Prostate gland (tissue), 2 donors: Measurements from ENCODE around the gene GRID1.

Experiments
- CTCF ChIP-seq, 4 experiments: fragments of 200-600 bp in 2 of 4; fragments of 450-650 bp in 2 of 4; sonication (generic) in 2 of 4; IDR thresholded peaks; 1 replicate in 3 of 4; 2 replicates in 1 of 4; pipeline ENCODE4 v1.5.1; 2016 to 2019; ENCODE audit warnings: antibody characterized with exemption in 4 of 4, mild to moderate bottlenecking in 2 of 4, moderate library complexity in 2 of 4
- POLR2A ChIP-seq: fragments of 450-650 bp; IDR thresholded peaks from one replicate; pipeline ENCODE4 v1.6.1; 2016; ENCODE audit warnings: antibody characterized with exemption, mild to moderate bottlenecking

GRCh38 chr10:86294346-86295265 is 72.0 kb downstream of the GRID1 start:
- TF ChIP-seq CTCF (IDR thresholded peaks at IDR 0.05) (no peak), POLR2A (no peak)
